SK-N-SH treated with all-trans-retinoic acid at 6 μM for 48 hours (cell line): ENCODE results near the gene UBQLNL.

ENCODE experiments used
- ATAC-seq: fragments of 200-7000 bp; cut with Tn5 transposase; 3 replicates; pipeline ENCODE4 v1.9.1; 2020; ENCODE audit warnings: mild to moderate bottlenecking, moderate library complexity
- BACH2 ChIP-seq: fragments of 250-450 bp; sonication (Bioruptor Pico); IDR thresholded peaks from 2 replicates; pipeline ENCODE4 v1.9.0; 2021; ENCODE audit warnings: mild to moderate bottlenecking, borderline replicate concordance
- CREB5 ChIP-seq: fragments of 250-450 bp; sonication (Bioruptor Pico); IDR thresholded peaks from 2 replicates; pipeline ENCODE4 v1.5.1; 2020; ENCODE audit warnings: low read depth, mild to moderate bottlenecking, moderate library complexity
- CSDC2 ChIP-seq: fragments of 250-450 bp; sonication (Bioruptor Pico); IDR thresholded peaks from 2 replicates; pipeline ENCODE4 v1.5.0; 2020; ENCODE audit warnings: mild to moderate bottlenecking, moderate library complexity
- OSR1 ChIP-seq: fragments of 250-450 bp; sonication (Bioruptor Pico); IDR thresholded peaks from 2 replicates; pipeline ENCODE4 v1.8.0; 2022; ENCODE audit warnings: moderate library complexity, mild to moderate bottlenecking, inconsistent platforms
- POU6F1 ChIP-seq: fragments of 250-450 bp; sonication (Bioruptor Pico); IDR thresholded peaks from 2 replicates; pipeline ENCODE4 v1.8.0; 2021; ENCODE audit warnings: low read depth, mild to moderate bottlenecking, moderate library complexity, borderline replicate concordance
- PPARA ChIP-seq: fragments of 250-450 bp; sonication (Bioruptor Pico); IDR thresholded peaks from 2 replicates; pipeline ENCODE4 v1.5.0; 2020; ENCODE audit warnings: mild to moderate bottlenecking, borderline replicate concordance
- TSHZ2 ChIP-seq: fragments of 250-450 bp; sonication (Bioruptor Pico); IDR thresholded peaks from 2 replicates; pipeline ENCODE4 v1.5.0; 2020; ENCODE audit warnings: mild to moderate bottlenecking, moderate library complexity
- ZC3H10 ChIP-seq: fragments of 250-450 bp; sonication (Bioruptor Pico); IDR thresholded peaks from 2 replicates; pipeline ENCODE4 v1.5.1; 2021; ENCODE audit warnings: mild to moderate bottlenecking, moderate library complexity
- ZFP3 ChIP-seq: fragments of 250-450 bp; sonication (Bioruptor Pico); IDR thresholded peaks from 2 replicates; pipeline ENCODE4 v1.5.0; 2020; ENCODE audit warnings: mild to moderate bottlenecking, moderate library complexity
- ZFP30 ChIP-seq: fragments of 450-650 bp; formaldehyde crosslinking; IDR thresholded peaks from 2 replicates; pipeline ENCODE4 v1.5.0; 2022; ENCODE audit warnings: mild to moderate bottlenecking, moderate library complexity
- ZNF8 ChIP-seq: fragments of 450-650 bp; formaldehyde crosslinking; IDR thresholded peaks from 2 replicates; pipeline ENCODE4 v1.5.0; 2020; ENCODE audit warnings: mild to moderate bottlenecking, moderate library complexity

The UBQLNL gene

GRCh38 chr11:5473921-5474320, 42.6 kb downstream of the UBQLNL start:
- ATAC-seq, result no peak
- TF ChIP-seq POU6F1 (CRISPR knock-in tag), result no peak
- TF ChIP-seq BACH2 (CRISPR knock-in tag), result no peak
- TF ChIP-seq CSDC2, result no peak
- no peak for TF ChIP-seq CREB5 (CRISPR knock-in tag)
- no peak for TF ChIP-seq PPARA
- no peak for TF ChIP-seq TSHZ2
- TF ChIP-seq ZNF8 (CRISPR knock-in tag), result no peak
- TF ChIP-seq OSR1 (CRISPR knock-in tag), result no peak
- TF ChIP-seq ZFP30, result no peak
- TF ChIP-seq ZC3H10 (CRISPR knock-in tag), result no peak
- no peak for TF ChIP-seq ZFP3 (CRISPR knock-in tag)
- TF ChIP-seq, all 23 proteins: peak for 0

DNA sequence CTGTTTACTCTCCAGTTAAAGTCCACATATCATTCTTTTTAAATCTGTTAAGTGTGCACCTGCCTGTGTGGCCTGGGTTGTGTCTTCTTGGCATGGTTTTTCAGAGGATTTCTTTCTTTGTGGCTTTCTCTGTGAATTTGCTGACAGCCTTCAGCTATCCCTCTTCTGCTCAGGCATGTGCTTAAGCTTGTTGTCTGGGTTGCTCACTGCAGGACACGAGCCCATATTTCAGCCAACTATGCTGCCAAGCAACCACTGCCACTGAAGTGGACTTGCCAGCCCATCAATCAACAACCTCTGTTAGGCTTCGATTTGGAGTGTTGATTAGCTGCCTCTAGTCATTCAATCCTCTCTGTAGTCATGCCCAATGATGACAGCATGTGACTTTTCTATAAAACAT, 49.0 kb downstream of the UBQLNL start:
- TF ChIP-seq OSR1 (CRISPR knock-in tag) (no peak), POU6F1 (CRISPR knock-in tag) (no peak)
- no peak for ATAC-seq
